GM12872 (cell line): ENCODE data around the gene NR1H2.

Experiments
- TF ChIP-seq, protein P1 (sequence below): IDR thresholded peaks from 3 replicates; pipeline ENCODE4 v1.5.1; 2011; ENCODE audit warnings: low read depth, mild to moderate bottlenecking, low read length, moderate library complexity; ENCODE audit not compliant: insufficient read depth

The NR1H2 gene

DNA sequence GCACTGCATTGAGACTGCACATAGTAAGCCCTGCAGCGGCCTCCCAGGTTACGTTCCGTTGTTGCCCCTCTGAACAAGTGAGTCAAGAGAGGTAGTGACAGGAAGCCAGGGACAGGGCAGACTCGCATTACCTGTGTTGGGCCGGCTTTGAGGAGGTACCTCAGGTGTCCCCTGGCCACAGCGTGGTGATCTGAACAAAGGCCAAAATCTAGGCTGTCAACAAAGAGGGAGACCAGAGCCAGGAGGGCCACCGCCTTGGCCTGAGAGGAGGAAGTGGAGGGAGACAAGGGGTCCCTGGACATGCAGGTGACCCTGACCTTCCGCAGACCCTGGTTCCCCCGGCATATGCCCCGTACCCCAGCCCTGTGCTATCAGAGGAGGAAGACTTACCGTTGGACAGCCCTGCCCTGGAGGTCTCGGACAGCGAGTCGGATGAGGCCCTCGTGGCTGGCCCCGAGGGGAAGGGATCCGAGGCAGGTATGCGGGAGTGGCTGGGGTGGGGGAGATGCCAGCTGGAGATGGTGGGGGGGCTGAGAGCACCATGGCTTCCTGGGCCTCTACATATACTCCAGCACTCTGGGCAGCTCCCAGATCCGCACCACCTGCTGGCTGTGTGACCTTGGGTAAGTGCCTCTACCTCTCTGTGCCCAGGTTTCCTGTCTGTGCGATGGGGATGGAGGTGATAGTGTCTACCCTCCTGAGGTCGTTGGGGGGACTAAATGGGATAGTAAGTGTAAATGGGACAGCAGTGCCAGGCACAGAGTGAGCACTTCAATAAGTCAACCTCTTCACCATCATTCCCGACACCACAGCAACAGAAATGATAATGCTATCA is 47.2 kb downstream of the NR1H2 start:
- TF ChIP-seq, protein P1, sequence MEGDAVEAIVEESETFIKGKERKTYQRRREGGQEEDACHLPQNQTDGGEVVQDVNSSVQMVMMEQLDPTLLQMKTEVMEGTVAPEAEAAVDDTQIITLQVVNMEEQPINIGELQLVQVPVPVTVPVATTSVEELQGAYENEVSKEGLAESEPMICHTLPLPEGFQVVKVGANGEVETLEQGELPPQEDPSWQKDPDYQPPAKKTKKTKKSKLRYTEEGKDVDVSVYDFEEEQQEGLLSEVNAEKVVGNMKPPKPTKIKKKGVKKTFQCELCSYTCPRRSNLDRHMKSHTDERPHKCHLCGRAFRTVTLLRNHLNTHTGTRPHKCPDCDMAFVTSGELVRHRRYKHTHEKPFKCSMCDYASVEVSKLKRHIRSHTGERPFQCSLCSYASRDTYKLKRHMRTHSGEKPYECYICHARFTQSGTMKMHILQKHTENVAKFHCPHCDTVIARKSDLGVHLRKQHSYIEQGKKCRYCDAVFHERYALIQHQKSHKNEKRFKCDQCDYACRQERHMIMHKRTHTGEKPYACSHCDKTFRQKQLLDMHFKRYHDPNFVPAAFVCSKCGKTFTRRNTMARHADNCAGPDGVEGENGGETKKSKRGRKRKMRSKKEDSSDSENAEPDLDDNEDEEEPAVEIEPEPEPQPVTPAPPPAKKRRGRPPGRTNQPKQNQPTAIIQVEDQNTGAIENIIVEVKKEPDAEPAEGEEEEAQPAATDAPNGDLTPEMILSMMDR: no peak

DNA sequence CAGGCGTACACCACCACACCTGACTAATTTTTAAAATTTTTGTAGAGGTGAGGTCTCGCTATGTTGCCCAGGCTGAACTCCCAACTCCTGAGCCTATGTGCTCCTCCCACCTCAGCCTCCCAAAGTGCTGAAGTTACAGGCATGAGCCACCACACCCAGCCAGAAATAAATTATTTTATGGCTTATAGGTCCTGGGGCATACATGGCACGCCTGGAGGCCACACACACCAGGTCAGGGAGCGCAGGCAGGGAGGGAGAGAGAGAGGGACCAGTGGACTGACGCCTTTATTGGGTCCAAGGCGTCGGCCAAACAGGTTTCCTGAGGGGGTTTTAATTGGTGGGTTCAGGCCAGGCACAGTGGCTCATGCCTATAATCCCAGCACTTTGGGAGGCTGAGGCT is 49.3 kb downstream of the NR1H2 start:
- TF ChIP-seq, protein P1: no peak

DNA sequence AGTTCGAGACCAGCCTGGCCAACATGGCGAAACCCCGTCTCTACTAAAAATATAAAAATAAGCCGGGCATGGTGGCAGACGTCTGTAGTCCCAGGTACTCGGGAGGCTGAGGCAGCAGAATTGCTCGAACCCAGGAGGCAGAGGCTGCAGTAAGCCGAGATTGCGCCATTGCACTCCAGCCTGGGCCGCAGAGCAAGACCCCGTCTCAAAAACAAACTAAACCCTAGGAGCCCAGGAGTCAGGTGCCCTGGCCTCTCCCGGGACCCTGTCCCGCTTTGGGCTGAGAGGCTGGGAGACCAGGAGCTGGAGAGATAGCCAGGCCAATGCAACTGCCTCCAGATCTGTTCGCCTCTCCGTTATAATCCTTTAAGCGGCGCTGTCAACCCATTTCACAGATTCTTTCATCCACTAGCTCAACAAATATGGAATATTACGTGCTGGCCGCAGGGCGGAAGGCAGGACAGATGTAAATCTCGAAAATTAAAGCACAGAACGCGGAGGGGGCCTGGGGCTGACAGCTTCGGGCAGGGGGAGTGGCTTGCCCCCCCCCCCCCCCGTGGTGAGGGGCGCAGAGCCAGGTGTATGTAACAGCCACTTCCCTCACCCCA is 51.2 kb downstream of the NR1H2 start:
- TF ChIP-seq, protein P1: no peak

DNA sequence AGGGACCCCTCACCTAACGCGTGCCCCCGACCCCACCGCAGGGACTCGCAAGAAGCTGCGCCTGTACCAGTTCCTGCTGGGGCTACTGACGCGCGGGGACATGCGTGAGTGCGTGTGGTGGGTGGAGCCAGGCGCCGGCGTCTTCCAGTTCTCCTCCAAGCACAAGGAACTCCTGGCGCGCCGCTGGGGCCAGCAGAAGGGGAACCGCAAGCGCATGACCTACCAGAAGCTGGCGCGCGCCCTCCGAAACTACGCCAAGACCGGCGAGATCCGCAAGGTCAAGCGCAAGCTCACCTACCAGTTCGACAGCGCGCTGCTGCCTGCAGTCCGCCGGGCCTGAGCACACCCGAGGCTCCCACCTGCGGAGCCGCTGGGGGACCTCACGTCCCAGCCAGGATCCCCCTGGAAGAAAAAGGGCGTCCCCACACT is 51.8 kb downstream of the NR1H2 start:
- TF ChIP-seq, protein P1: no peak

DNA sequence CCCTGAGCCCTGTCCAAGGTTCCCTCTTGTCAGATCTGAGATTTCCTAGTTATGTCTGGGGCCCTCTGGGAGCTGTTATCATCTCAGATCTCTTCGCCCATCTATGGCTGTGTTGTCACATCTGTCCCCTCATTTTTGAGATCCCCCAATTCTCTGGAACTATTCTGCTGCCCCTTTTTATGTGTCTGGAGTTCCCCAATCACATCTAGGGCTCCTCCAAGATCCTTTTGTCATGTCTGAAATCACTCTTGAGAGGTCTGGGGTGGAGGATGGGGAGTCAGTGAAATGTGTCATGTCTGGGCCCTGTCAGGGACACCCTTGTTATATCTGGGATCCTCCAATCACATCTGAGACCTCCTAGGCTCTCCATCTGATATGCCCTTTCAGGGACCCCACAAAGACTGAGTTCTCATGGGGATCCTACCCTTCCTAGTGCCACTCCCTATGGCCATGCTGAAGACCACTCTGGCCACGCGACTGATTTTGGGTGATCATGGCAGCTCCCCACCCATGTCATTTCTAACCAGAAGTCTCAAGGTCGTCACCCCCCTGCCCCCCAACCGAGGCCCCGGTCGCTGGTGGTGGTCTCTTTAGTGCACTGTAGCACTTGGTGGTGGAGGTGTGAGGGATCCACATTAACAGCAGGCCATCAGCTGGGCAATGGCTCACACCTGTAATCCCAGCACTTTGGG is 52.7 kb downstream of the NR1H2 start:
- TF ChIP-seq, protein P1: no peak

DNA sequence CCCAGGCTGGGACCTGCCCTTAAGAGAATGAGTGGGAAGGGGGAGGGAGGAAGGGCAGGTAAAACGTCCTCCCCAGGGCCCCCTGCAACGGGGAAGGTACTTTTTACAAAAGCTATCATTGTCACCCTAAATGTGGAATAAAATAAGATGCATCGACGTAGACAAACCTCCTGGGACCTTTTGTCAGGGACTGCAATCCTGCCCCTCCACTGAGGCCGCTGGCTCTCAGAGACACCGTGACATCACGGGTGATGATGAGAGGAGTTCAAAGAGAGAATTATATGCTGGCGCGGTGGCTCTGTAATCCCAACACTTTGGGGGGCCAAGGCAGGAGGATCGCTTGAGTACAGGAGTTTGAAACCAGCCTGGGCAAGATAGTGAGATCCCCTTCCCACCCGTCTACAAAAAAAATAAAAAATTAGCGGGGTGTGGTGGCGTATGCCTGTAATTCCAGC is 54.7 kb downstream of the NR1H2 start:
- TF ChIP-seq, protein P1: no peak
